Stimulated activated memory B cell treated with anti-CD40 and anti-IgM and Interleukin-4, amounts not matched to agents 10 μg/mL and 1 μg/mL and 100 μg/mL, for 72 hours (primary cell): Measurements from ENCODE around the gene RAP2B.
"Not testable (repeated sequence)": the region's sequence is repeated elsewhere in the genome, so short reads cannot be mapped to it uniquely, and the experiment has no call there.

Experiments
- ATAC-seq: fragments of 150-1000 bp; cut with Tn5 transposase; 2 replicates; pipeline ENCODE4 v1.10.0; 2021
- H3K27ac Mint-ChIP-seq: one replicate; pipeline ENCODE4 v1.8.0; 2022; ENCODE audit warnings: mild to moderate bottlenecking, mixed read lengths
- H3K27me3 Mint-ChIP-seq: one replicate; pipeline ENCODE4 v1.8.0; 2022; ENCODE audit warnings: mixed read lengths
- H3K36me3 Mint-ChIP-seq: one replicate; pipeline ENCODE4 v1.8.0; 2022; ENCODE audit warnings: mixed read lengths
- H3K4me1 Mint-ChIP-seq: one replicate; pipeline ENCODE4 v1.8.0; 2022; ENCODE audit warnings: mixed read lengths
- H3K4me3 Mint-ChIP-seq: one replicate; pipeline ENCODE4 v1.8.0; 2022; ENCODE audit warnings: mild to moderate bottlenecking, moderate library complexity, mixed read lengths
- H3K9me3 Mint-ChIP-seq: one replicate; pipeline ENCODE4 v1.8.0; 2022; ENCODE audit warnings: mixed read lengths

RAP2B gene

GRCh38 chr3:153161714-153162512, at the start of gene RAP2B:
Gene RAP2B (plus strand): TSS chr3:153162226. CDS start chr3:153162694, 468 bp downstream.
- peaks cover 6% of the 10 kb centered on the region for H3K36me3 Mint-ChIP-seq

DNA sequence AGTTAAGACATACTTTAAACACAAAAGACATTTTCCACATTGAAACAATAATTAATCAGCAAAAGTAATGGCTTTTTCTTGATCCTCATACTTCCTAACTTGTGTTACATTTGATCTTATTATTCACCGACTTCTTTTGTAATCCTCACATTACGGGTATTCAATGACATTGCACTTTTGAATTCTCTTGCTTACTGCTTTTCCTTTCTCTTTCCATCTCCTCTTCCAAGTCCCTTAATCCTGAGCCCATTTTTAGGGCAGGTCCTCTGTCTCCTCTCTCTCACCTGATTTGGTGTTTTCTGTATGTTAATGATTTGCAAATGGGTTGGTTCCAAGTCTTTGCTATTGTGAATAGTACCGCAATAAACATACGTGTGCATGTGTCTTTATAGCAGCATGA, 48.5 kb upstream of the RAP2B start:
- Mint-ChIP-seq H3K4me1 (no peaks in the 10 kb centered on the region), H3K36me3 (no peaks in the 10 kb centered on the region), H3K27me3 (no peaks in the 10 kb centered on the region), H3K4me3 (no peak overlapping the region), H3K27ac (no peak overlapping the region), H3K9me3 (no peaks in the 10 kb centered on the region)
- ATAC-seq = no peak

More at GRCh38 chr3:153161714-153162512, at the start of gene RAP2B:
- Mint-ChIP-seq H3K4me3 (peak within 1 kb of the TSS; percentile 99), H3K4me1 (peaks cover 51% of the 10 kb centered on the region), H3K27me3 (no peaks in the 10 kb centered on the region), H3K9me3 (no peaks in the 10 kb centered on the region), H3K27ac (peak within 1 kb of the TSS; percentile 94)
- ATAC-seq = peak; percentile 81

DNA sequence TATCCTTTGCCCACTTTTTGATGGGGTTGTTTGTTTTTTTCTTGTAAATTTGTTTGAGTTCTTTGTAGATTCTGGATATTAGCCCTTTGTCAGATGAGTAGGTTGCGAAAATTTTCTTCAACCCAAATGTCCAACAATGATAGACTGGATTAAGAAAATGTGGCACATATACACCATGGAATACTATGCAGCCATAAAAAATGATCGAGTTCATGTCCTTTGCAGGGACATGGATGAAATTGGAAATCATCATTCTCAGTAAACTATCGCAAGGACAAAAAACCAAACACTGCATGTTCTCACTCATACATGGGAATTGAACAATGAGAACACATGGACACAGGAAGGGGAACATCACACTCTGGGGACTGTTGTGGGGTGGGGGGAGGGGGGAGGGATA, 47.8 kb upstream of the RAP2B start:
- not testable (repeated sequence) for ATAC-seq, H3K27ac Mint-ChIP-seq, H3K4me3 Mint-ChIP-seq, H3K27me3 Mint-ChIP-seq, H3K9me3 Mint-ChIP-seq, H3K36me3 Mint-ChIP-seq, H3K4me1 Mint-ChIP-seq

GRCh38 chr3:153115326-153115725, 46.7 kb upstream of the RAP2B start:
- H3K4me3 Mint-ChIP-seq = no peak overlapping the region
- H3K36me3 Mint-ChIP-seq = no peaks in the 10 kb centered on the region
- no peaks in the 10 kb centered on the region for H3K9me3 Mint-ChIP-seq
- ATAC-seq = no peak
- H3K4me1 Mint-ChIP-seq = no peaks in the 10 kb centered on the region
- H3K27ac Mint-ChIP-seq = no peak overlapping the region
- H3K27me3 Mint-ChIP-seq = no peaks in the 10 kb centered on the region

DNA sequence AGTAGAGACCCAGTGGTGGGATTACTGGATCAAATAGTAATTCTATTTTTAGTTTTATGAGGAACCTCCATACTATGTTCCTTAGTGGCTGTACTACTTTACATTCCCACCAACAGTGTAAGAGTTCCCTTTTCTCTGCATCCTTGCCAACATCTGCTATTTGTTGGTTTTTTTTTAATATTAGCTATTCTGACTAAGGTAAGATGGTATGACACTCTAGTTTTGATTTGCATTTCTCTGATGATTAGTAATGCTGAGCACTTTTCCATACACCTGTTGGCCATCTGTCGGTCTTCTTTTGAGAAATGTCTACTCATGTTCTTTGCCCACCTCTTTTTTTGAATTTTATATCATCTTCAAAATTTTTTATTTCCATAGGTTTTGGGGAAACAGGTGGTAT, 34.2 kb upstream of the RAP2B start:
- Mint-ChIP-seq H3K36me3 (no peaks in the 10 kb centered on the region), H3K27ac (no peak overlapping the region), H3K9me3 (no peaks in the 10 kb centered on the region), H3K4me1 (no peaks in the 10 kb centered on the region), H3K27me3 (no peaks in the 10 kb centered on the region), H3K4me3 (no peak overlapping the region)
- no peak for ATAC-seq

DNA sequence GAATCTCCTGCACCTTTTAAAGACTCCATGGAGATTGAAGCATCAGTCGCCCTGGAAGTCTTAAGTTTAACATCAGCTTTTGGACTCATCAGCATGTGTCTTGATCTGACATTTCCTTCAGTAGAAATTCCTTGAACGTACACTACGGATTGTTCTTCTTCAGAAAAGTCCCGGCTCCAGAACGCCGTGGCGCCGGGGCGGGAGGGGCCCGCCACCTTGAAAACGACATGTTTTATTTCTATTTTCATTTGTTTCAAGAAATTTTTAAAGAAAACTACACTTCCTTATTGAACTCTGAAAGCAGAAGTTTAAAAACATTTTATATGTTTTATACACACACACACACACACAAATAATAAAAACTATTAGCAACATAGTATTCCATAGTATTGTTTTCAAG, 32.6 kb upstream of the RAP2B start:
- no peaks in the 10 kb centered on the region for H3K4me1 Mint-ChIP-seq
- no peak for ATAC-seq
- no peak overlapping the region for H3K27ac Mint-ChIP-seq
- H3K9me3 Mint-ChIP-seq = no peaks in the 10 kb centered on the region
- no peaks in the 10 kb centered on the region for H3K27me3 Mint-ChIP-seq
- H3K4me3 Mint-ChIP-seq = no peak overlapping the region
- H3K36me3 Mint-ChIP-seq = no peaks in the 10 kb centered on the region

DNA sequence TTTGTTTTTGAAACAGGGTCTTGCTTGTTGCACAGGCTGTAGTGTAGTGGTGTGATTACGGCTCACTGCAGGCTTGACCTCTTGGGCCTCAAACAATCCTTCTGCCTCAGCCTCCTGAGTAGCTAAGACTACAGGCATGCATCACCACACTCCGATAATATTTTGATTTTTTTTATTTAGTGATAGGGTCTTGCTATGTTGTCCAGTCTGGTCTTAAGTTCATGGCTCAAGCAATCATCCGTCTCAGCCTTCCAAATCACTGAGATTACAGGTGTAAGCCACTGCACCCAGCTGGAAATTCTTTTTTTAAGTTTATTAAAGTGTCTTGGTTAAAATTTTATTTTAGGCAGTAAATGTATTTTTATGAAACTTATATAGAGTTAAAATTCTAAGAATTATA, 32.2 kb upstream of the RAP2B start:
- Mint-ChIP-seq H3K27me3 (no peaks in the 10 kb centered on the region), H3K9me3 (no peaks in the 10 kb centered on the region), H3K36me3 (no peaks in the 10 kb centered on the region), H3K4me3 (no peak overlapping the region), H3K27ac (no peak overlapping the region), H3K4me1 (no peaks in the 10 kb centered on the region)
- no peak for ATAC-seq

GRCh38 chr3:153130312-153130977, 31.6 kb upstream of the RAP2B start:
- no peaks in the 10 kb centered on the region for H3K9me3 Mint-ChIP-seq
- peak; percentile 75 for ATAC-seq
- H3K27ac Mint-ChIP-seq = no peak overlapping the region
- no peak overlapping the region for H3K4me3 Mint-ChIP-seq
- H3K4me1 Mint-ChIP-seq = no peaks in the 10 kb centered on the region
- H3K27me3 Mint-ChIP-seq = no peaks in the 10 kb centered on the region
- H3K36me3 Mint-ChIP-seq = no peaks in the 10 kb centered on the region

- Mint-ChIP-seq H3K27ac (no peak overlapping the region), H3K4me1 (peaks cover 4% of the 10 kb centered on the region), H3K4me3 (no peak overlapping the region), H3K36me3 (no peaks in the 10 kb centered on the region), H3K9me3 (no peaks in the 10 kb centered on the region), H3K27me3 (peaks cover 8% of the 10 kb centered on the region)
- ATAC-seq = no peak
These were observed 24.4 kb upstream of the RAP2B start for GRCh38 chr3:153137626-153138025.

- Mint-ChIP-seq H3K36me3 (no peaks in the 10 kb centered on the region), H3K27me3 (peaks cover 8% of the 10 kb centered on the region), H3K27ac (no peak overlapping the region), H3K9me3 (no peaks in the 10 kb centered on the region), H3K4me1 (peaks cover 4% of the 10 kb centered on the region), H3K4me3 (no peak overlapping the region)
- peak; percentile 57 for ATAC-seq
These were observed 23.5 kb upstream of the RAP2B start for GRCh38 chr3:153138276-153139210.

- Mint-ChIP-seq H3K36me3 (no peaks in the 10 kb centered on the region), H3K4me1 (peaks cover 4% of the 10 kb centered on the region), H3K4me3 (no peak overlapping the region), H3K9me3 (no peaks in the 10 kb centered on the region), H3K27me3 (peaks cover 8% of the 10 kb centered on the region), H3K27ac (no peak overlapping the region)
- ATAC-seq = no peak
These were observed 19.1 kb upstream of the RAP2B start for GRCh38 chr3:153142961-153143360.

GRCh38 chr3:153144071-153144470, 18.0 kb upstream of the RAP2B start:
- Mint-ChIP-seq H3K4me1 (no peaks in the 10 kb centered on the region), H3K4me3 (no peak overlapping the region), H3K27ac (no peak overlapping the region), H3K36me3 (no peaks in the 10 kb centered on the region), H3K27me3 (peaks cover 8% of the 10 kb centered on the region), H3K9me3 (peaks cover 4% of the 10 kb centered on the region)
- ATAC-seq = no peak

DNA sequence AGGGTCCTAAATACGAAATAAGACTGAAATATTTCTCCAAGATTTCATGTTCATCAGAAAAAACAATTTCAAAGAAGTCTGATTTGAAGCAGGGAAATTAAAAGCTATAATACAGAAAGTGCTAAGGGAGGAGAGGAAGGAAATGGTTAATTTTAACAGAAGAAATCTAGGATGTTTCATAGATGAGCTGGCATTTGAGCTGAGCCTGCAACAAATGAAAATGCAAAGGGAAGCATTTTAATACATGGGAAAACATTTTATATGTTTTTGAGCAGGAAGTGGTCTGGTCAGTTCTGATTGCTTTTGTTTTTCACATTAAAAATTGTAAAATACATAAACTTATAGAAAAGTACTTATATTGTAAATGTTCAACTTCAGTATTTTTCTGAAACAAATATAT, 17.2 kb upstream of the RAP2B start:
- Mint-ChIP-seq H3K27ac (no peak overlapping the region), H3K9me3 (peaks cover 7% of the 10 kb centered on the region), H3K4me1 (no peaks in the 10 kb centered on the region), H3K4me3 (no peak overlapping the region), H3K27me3 (peaks cover 8% of the 10 kb centered on the region), H3K36me3 (no peaks in the 10 kb centered on the region)
- ATAC-seq = no peak

DNA sequence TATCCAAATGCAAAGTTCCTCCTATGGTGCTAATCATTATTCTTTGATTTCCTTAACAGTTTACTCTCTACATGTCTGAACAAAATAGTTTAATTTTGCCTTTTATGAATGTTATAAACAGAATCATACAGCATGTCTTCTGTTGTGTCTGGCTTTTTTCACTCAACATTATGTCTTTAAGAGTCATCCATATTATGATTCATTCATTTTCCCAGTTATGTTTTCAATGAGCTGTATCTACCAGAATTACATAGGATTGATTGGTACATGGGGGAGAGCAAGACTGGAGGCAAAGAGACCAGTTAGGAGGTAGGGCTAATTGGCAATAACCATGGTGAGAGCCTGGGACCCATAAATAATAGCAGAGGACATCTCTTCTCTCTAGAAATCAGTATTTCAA, 16.6 kb upstream of the RAP2B start:
- Mint-ChIP-seq H3K36me3 (no peaks in the 10 kb centered on the region), H3K27ac (no peak overlapping the region), H3K4me3 (no peak overlapping the region), H3K9me3 (peaks cover 7% of the 10 kb centered on the region), H3K4me1 (no peaks in the 10 kb centered on the region), H3K27me3 (peaks cover 8% of the 10 kb centered on the region)
- ATAC-seq = no peak
